HuH-7 (cell line): ENCODE results near the gene CAPN12.

Source experiments
- DNase-seq: peaks from one replicate; pipeline ENCODE4 v3.0.0; 2011; ENCODE audit warnings: low spot score

Gene CAPN12

DNA sequence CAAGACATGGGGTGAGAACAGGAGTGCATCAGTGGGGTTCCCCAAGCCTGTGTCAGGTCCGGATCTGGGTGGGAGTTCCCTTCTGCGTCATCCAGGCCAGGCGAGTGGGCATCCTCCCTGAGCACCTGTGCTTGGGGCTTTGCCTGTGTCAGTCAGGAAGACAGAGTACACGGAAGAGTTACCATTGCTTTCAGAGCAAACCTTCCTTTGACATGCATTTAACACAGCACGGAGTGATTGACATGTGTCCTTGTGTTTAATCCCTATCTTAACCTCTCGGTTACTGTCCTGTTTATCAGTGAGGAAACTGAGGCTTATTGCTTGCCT is 47.6 kb downstream of the CAPN12 start:
- DNase-seq = no peak

DNA sequence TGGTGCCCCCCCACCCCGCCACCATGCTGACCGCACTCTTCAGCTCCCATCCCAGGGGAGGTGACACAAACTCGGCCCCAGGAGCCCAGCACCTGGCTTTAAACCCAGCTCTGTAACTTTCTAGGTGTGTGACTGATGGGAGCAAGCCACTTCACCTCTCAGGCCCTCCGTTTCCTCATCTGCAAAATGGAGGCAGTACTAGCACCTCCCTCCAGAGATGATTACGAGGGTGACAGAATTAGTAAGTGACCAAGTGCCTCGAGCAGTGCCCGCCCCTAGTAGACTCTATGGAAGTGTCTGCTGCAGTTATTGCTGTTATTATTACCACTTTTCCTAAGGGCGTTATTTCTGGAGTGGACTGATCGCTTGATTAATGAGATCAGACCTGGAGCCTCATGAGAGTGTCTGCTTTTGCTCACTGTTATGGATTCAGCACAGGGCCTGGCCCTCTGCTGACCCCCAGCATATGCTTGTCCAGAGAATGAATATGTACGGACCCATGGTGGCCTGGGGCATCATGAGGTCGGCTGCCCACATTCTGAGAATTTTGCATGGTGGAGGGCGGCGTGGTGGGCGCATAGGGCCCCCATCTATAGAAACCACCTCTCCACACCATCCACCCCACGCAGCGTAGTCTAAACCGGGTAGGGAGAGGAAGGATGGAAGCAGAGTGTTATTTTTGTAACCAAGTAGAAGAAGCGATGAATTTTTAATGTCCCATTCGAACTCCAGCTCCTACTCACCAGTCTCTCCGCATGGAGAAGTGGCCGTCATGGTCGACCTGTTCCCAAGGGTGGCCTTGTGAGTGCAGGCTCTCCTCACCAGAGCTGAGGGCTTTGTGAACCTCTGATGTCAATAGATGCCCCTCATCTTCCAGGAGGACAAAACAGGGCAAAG is 48.2 kb downstream of the CAPN12 start:
- DNase-seq = no peak

DNA sequence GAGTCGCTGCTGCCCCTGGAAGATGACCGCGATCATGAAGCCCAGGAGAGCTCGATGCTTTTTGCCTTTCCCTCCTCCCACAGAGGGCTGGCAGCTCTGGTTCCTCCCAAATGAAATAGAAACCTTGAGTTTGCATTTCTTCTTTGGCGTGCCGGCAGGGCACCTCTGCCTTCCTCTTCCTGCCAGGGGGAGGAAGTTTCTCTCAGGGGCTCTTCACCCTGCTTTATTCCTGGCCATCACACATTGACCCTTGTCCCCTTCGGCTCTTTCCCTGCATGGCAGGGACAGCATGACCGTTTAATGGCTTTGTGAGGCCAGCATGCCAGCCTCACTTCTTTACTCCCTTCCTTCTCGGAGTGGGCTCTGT is 49.0 kb downstream of the CAPN12 start:
- no peak for DNase-seq

DNA sequence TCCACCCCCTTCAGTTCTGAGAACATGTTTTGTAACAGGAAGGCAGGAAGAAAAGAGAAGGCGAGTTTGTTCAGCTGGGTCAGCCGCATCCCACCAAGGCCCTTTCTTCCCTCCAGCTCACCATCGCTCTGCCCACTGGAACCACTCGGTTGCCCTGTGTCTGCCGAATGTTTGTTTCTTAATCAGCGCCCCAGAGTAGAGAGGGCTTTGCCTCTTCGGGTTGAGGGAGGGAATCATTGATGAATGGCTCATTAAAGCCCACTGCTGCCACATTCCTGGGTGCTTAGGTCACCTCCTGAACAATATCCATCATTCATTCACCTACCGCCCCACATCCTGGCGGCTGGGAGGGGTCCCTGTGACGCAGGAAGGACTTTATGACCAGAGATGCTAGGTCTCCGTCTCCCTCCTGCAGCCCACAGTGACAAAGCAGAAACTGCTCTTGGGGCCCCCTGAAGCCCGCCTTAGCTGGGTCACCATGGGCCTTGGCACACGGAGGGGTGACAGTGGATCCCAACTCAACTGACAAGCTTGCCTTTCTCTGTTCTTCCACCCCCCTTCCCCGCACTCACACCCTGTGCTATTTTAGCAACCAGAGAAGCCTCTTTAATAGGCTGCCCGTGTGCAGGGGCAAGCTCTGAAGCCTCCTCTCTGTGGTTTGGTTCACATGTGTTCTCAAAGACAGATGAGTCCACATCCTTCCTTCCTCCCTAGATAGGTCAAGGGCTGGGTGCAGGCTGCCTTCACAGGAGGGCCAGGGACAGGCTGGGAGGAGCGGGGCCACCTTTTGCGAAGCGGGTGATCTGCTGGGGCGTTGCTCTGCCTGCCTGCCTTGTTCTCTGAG is 50.7 kb downstream of the CAPN12 start:
- DNase-seq = peak; percentile 76

DNA sequence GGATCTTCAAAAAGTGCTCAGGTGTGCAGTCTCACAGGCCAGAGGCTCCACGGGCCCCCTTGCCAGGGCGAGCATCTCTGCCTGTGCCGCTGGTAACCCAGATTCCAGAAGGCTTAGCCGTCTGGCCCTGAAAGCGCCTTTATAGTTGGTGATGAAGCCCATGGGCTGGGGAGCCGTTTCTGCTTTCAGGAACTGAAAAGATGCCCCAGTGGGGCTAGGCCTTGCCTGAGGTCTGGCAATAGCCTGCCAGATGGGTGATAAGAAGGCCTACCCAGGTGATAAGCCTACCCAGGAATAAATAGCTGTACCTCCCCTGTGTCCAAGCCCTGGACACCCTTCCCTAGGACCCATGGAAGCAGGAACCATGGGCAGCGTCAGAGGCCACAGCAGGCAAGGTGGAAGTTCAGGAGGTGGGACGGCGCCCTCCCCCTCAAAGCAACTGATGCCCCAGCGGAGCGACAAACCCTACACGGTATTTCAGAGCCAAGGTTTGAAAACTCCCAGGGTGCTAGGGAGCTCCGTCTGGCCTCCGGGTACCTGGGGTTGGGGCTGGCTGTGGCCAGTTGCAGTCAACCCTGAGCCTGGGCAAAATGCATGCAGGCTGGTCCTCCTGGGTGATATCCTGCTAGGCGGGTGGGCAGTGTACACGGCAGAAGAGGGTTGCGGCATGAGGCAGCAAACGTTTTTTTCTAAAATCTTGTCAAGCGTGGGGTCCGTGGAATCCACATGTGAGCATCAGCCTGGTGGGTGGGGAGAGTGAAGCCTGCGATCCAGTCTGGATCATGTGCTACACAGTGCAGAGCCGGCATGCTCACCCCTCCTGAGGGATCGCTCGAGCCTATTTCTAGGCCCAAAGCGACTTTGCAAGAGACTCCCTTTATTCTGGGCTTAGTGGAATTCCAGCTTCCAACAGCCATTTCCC is 51.6 kb downstream of the CAPN12 start:
- DNase-seq = no peak

DNA sequence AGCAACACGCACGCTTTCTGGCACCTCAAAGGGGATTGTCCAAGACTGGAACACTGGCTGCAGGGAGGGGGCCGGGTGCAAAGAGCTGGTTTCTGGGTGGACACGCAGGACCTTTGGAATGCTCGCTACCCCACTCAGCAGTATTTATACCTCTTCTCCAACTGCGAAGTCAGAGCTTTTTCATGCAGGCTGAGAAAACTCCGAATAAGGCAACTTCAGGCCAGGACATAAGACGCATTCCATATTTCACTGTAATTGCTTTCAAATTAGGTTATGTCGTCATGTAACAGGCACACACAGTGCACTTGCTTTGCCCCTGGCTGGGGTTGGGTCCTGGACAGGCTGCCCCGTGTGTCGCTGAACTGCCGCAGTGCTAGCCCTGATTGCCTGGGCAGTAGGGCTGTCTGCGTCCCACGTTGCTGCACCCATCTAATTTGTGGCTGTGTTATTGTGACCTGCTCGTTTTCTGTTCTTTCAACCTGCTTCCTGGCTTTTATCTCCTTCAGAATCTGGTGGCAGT is 52.3 kb downstream of the CAPN12 start:
- no peak for DNase-seq

DNA sequence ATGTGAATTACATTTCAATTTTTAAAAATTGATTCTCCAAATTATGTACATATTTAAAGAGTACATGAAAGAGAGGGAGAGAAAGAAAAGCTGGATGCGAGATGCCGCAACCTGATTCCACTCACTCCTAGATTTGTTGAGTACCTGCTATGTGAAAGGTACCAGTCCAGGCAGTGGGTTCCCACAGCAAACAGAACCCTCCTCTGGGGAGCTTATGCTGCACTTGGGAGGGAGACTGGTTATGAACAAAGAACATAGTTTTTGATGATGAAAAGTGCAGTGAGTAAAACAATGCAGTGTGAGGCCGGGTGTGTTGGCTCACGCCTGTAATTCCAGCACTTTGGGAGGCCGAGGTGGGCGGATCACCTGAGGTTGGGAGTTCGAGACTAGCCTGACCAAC is 53.4 kb downstream of the CAPN12 start:
- no peak for DNase-seq

DNA sequence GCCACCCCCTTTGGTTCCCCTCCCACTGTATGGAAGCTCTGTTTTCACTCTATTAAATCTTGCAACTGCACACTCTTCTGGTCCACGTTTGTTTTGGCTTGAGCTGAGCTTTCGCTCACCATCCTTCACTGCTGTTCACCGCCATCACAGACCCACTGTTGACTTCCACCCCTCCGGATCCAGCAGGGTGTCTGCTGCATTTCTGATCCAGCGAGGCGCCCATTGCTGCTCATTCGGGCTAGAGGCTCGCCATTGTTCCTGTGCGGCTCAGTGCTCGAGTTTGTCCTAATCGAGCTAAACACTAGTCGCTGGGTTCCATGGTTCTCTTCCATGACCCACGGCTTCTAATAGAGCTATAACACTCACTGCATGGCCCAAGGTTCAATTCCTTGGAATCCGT is 54.1 kb downstream of the CAPN12 start:
- no peak for DNase-seq

DNA sequence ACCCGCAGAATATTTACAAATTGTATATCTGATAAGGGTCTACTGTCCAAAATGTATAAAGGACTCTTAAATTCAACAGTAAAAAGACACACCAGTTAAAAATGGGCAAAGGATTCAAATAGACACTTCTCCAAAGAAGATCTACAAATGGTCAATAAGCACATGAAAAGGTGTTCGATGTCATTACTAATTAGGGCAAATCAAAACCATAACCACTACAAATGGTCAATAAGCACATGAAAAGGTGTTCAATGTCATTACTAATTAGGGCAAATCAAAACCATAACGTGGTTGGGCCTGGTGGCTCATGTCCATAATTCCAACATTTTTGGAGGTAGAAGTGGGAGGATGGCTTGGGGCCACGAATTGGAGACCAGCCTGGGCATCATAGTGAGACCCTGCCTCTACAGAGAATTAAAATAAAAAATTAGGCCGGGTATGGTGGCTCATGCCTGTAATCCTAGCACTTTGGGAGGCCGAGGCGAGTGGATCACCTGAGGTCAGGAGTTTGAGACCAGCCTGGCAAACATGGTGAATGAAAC is 56.4 kb downstream of the CAPN12 start:
- DNase-seq = no peak

DNA sequence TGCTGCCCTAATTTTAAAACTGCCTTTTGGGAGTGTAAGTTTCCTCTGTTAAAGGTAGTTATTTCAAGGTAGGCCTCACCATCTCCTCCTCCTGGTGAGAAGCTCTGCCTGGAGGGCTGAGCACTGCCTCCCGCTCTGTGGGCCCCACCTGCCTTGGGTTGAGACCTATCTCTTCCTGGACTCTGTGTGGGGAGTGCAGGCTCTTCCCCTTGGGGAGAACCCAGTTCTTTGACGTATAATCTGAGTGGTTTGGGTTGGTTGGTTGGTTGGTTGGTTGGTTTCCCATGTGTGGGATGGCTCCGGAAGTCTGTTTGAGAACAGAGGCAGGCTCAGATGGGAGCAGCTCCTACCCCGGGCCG is 57.8 kb downstream of the CAPN12 start:
- DNase-seq = no peak

DNA sequence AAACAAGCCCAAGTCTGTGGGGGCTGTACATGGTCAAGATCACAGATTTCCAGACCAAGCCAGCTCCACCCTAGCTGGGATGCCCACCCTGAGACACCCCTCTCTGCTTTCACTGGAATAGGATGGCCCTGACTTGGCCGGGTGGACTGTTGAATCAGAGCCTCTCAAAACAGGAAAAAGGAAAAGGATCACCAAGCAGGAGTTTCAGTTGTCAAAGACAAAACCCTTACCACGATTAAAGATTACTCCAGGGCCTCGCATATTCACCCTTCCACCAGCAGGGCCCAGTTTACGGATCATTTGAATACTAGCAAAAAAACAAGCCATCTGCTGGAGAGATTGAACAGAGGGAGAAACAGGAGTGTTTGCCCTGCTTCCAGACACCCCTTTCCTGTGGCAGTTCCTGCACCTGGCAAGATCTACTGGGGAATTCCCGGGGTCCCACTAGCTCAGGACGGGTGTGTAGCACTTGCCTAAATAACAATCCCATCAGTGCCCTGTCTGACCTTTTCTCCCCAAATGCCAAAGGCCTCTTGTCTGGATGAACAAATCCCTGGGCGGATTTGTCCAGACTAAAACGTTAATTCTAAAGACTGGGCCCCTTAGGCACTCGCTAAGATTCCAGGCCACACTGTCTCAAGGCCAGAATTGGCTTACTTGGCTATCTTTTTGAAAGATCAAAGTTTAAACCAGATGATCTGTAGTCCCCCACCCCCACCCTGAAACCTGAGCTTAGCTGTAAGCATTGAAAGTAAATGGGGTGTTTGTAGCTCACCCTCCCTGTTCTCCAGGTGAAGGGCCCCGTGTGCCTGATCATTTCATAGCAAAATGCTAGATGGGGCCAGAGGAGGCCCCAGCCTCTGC is 58.4 kb downstream of the CAPN12 start:
- DNase-seq = no peak

DNA sequence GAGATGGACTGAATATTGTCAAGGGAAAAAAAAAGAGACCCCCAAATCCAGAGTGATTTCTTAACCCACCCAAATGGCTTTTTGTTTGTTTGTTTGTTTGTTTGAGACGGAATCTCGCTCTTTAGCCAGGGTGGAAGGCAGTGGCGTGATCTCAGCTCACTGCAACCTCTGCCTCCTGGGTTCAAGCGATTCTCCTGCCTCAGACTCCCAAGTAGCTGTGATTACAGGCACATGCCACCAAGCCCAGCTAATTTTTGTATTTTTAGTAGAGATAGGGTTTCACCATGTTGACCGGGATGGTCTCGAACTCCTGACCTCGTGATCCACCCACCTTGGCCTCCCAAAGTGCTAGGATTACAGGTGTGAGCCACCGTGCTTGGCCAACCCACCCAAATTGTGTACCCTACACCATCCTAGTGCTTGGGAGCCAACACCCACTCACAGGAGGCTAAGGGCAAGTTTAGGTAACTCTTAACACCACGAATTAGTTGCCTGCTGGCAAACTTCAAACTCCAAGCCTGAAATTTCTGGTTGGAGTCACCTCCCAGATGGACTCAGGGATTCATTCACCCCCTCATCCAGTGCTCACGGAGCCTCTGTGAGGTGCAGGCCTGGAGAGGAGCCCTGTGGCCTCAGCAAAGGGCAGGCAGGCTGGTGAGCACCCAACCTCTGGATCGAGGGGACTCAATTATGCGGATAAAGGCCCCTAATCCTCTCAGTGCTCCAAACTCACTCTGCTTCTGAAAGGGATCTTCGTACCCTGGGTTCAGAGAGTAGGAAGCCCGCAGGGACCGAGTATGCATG is 59.2 kb downstream of the CAPN12 start:
- DNase-seq = no peak

DNA sequence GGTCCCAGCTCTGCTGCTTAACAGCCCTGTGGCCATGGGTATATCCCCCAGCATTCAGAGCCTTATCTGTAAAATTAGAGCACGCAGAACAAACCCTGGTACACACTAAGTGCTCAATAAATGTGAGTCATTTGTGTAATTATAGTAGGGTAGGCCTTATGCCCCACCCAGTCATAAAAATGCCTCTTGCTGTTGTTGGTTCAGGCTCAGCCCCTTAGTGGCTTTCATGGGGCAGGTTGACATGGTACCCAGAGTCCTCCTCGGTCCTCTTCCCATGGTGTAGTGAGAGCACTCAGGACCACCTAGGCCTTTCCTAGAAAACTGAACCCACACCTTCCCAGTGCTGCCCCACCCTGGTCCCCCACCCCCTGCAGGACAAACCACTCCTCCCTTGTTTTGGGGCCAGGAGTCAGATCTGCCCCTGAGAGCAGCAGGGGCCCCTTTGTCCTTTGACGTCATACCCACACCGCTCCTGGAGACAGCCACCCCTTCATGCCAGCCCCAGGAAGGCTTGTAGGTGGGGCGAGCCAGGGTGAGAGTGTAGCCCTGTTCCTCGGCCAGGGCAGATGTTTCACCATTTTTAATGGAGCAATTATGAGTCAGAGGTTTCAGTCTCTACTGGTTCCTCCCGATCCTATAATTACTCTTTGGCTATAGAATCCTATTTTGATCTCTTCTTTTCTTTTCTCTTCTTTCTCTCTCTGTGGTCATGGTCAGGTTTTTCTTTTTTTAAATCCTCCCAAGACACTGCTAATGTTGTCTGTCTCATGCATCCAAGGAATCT is 60.0 kb downstream of the CAPN12 start:
- DNase-seq = no peak

DNA sequence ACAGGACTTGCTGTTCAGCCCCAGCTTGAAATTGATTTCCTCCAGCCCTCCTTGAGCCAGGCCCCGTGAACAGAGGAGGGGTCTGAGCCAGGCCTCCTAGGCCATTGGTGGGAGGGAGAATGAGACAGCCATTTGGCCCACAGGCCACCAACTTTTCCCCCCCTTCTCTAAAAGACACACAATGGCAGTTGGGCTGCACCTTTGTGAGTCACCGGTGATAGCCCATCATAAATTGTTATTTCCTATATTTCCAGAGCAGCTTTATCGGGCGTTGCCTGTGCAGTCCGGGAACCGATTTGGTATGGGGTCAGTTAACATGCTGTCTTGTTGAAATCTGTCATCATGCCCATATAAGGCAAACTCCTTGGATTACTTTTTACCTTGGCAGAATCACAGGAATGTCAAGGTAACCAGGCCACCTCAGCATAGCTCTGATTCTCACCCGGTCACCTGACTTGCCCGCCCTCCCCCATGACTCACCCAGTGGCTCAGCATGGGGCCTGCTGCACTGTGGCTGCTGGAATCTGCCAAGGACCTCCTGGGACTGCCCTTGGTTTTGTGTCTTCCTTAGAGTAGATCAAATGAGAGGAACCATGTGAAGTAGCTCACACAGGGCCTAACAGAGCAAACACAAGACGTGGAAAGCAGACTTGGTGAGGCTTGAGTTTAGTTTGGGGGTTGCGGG is 60.7 kb downstream of the CAPN12 start:
- peak; percentile 66 for DNase-seq

DNA sequence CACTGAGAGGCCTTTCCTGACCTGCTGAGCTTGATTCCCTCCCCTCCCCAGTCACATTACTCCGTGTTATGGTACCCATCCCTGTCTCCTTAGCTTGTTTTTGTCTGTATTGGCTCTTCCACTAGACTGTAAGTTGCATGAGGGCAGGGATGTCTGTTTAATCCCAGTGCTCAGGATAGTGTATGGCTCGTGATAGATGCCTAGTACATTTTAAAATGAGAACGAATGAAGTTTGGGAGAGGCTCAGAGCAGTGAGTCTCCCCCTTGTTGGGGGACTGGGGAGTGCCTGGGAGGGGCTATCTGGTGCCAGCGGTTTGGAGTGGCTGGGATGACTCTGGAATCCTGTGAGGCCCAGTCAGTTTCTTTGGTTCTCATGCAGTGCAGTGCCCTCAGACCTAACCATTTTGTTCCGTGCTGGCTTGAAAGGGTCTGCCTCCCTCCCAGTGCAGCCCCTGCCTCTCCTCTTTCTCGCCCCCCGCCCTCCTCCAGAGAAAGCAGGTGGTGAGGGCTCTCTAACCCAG is 61.3 kb downstream of the CAPN12 start:
- DNase-seq = no peak

DNA sequence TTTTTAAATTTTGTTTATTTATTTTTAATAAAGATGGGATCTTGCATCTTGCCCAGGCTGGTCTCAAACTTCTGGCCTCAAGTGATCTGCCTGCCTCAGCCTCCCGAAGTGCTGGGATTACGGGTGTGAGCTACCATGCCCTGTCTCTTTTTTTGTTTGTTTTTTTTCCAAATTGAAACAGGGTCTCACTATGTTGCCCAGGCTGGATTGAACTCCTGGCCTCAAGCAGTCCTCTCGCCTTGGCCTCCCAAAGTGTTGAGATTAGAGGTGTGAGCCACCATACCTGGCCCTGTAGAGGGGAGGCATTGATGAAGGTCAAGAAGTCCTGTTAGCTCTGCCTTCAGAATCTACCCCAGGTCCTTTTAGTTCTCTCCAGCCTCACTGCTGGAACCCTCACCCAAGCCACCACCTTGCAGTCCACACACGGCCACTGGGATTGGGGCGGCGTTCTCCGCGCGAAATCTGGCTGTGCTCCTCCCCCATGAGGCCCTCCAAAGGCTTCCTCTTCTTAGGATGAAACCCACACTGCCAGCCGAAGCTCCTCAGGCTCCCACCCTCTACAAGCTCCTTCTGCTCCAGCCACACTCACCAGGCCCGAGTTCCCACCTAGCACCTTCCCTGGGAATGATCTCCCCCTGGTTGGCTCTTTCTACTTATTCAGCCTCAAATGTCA is 61.9 kb downstream of the CAPN12 start:
- no peak for DNase-seq
